Activated naive CD8-positive, alpha-beta T cell (primary cell): ENCODE measurements around the gene ROCK2.

Experiments used
- H3K27ac Mint-ChIP-seq: one replicate; pipeline ENCODE4 v1.8.0; 2021; ENCODE audit warnings: mixed read lengths
- H3K27me3 Mint-ChIP-seq: one replicate; pipeline ENCODE4 v1.8.0; 2021; ENCODE audit warnings: mixed read lengths
- H3K36me3 Mint-ChIP-seq: one replicate; pipeline ENCODE4 v1.8.0; 2021; ENCODE audit warnings: mixed read lengths
- H3K4me1 Mint-ChIP-seq: one replicate; pipeline ENCODE4 v1.8.0; 2021; ENCODE audit warnings: low read depth, mixed read lengths
- H3K4me3 Mint-ChIP-seq: one replicate; pipeline ENCODE4 v1.8.0; 2021; ENCODE audit warnings: mild to moderate bottlenecking, mixed read lengths
- H3K9me3 Mint-ChIP-seq: one replicate; pipeline ENCODE4 v1.8.0; 2021; ENCODE audit warnings: low read depth, mixed read lengths

ROCK2 gene

DNA sequence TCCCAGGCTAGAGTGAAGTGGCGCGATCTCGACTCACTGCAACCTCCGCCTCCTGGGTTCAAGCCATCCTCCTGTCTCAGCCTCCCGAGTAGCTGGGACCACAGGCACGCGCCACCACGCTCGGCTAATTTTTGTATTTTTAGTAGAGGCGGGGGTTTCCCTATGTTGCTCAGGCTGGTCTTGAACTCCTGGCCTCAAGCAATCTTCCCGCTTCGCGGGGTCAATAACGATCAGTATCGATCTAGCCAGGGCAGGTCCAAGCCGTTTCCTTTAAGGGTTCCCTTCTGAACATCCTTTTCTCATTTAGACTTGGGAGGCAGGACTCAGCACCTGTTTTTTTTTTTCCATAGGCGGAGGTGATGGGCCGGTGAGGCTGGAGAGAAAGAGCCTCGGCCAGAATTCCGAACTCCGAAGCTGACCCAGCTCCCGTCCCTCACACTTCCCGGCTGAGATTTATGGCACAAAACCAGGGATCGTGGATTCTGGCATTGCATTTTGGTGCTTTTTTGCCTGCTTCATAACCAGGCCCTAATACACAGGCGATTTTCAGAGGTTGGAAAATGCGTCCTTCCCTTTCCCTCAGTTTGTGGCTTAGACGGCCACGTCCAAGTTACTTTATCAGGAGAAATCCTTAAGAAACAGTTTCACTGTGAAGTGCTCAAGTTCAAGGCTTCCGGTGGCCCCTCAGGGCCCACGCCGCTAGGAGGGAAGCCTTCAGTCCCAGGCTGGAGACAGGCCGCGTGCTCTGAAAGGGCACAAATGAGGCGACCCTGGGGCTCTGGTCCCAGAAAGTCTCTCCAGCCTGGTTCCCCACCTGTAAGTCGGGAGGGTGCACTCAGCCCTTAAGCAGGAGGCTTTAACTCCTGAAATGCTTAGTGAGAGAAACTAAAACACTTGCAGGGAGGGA, 190.2 kb downstream of the ROCK2 start:
- H3K27me3 Mint-ChIP-seq: no peaks in the 10 kb centered on the region
- H3K4me3 Mint-ChIP-seq: peak overlapping the region; percentile 87
- no peaks in the 10 kb centered on the region for H3K9me3 Mint-ChIP-seq
- peak overlapping the region; percentile 87 for H3K27ac Mint-ChIP-seq
- H3K36me3 Mint-ChIP-seq: no peaks in the 10 kb centered on the region
- H3K4me1 Mint-ChIP-seq: peaks cover 11% of the 10 kb centered on the region

DNA sequence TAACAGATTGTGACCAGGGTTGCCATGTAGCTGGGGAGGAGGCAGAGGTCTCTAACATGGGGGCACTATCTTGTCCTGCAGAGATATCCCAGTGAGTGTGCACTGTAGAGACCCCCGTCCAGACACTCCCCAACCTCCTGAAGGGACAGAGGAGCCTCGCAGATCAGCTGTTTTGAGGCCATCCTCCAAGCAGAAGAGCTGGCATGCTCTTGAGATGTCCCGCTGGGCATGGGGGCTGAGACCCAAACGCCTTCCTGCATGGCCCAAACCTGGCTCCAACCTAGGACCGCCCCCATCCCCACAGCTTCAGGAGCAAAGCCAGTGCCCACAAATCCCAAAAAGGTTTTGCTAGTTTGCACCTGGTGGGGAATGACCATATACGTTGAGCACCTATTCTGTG, 191.8 kb downstream of the ROCK2 start:
- no peaks in the 10 kb centered on the region for H3K27me3 Mint-ChIP-seq
- no peaks in the 10 kb centered on the region for H3K9me3 Mint-ChIP-seq
- peaks cover 11% of the 10 kb centered on the region for H3K4me1 Mint-ChIP-seq
- no peak overlapping the region for H3K4me3 Mint-ChIP-seq
- no peak overlapping the region for H3K27ac Mint-ChIP-seq
- no peaks in the 10 kb centered on the region for H3K36me3 Mint-ChIP-seq

DNA sequence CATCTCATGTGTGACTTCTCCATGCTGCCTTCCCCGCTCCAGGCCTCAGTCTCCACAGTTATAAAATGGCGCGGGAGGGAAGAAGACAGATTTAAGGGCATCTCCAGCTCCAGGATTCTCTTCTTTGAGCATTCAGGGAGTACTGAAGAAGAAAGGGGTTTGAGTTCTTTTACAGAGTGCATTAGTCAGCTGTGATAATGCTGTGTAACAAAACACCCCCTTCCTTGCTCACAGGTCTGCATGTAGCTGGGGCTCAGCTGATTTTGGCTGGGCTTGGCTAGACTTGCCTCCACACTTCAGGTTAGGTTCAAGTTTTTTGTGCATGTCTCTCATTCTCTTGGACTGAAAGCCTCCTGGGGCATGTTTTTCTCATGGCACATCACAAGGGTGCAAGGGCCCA, 197.2 kb downstream of the ROCK2 start:
- Mint-ChIP-seq H3K9me3 (no peaks in the 10 kb centered on the region), H3K27ac (no peak overlapping the region), H3K36me3 (no peaks in the 10 kb centered on the region), H3K4me3 (no peak overlapping the region), H3K4me1 (no peaks in the 10 kb centered on the region), H3K27me3 (peaks cover 2% of the 10 kb centered on the region)

DNA sequence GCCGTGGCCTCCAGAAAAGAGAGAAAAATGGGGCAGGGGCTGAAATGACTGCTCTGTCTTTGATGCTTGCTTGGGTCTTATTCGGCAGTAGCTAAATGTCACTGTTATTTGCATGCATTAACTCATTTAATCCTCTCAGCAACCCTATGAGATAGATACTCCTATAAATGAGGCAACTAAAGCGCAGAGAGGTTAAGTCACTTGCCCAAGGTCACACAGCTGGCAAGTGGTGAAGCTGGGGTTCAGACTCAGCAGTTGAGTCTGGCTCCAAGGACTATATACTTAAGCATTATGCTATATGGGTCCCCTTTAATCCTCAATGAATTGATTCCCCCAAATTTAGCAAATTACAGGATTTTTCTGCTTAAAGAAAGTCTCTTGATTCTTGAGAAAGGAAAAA, 198.4 kb downstream of the ROCK2 start:
- Mint-ChIP-seq H3K36me3 (no peaks in the 10 kb centered on the region), H3K27ac (no peak overlapping the region), H3K4me1 (no peaks in the 10 kb centered on the region), H3K9me3 (no peaks in the 10 kb centered on the region), H3K27me3 (peaks cover 2% of the 10 kb centered on the region), H3K4me3 (no peak overlapping the region)

DNA sequence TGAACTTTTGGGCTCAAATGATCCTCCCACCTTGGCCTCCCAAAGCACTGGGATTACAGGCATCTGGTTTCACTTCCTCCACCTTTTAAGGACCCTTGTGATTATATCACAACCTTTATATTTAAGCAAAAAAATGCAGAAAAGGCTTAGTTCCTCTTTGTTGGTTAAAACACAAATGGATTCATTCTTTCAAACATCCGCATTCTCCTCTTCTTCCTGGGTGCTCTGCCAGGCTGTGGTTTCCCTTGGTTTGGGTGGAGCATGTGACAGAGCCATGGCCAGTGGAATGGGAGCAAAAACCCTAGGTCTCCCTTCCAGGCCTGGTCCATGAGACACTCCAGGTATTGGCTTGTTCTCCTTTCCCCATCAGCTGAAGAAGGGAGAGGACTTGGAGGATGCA, 199.1 kb downstream of the ROCK2 start:
- Mint-ChIP-seq H3K4me1 (no peaks in the 10 kb centered on the region), H3K27ac (no peak overlapping the region), H3K9me3 (no peaks in the 10 kb centered on the region)

DNA sequence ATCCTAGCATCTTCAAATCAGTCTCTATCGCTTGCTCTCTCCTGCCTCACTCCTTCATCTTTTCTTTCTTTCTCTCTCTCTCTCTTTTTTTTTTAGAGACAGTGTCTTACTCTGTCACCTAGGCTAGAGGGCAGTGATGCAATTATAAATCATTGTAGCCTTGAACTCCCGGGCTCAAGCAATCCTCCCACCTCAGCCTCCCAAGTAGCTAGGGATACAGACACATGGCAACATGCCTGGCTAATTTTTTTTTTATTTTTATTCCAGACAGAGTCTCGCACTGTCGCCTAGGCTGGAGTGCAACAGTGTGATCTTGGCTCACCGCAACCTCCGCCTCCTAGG, 199.7 kb downstream of the ROCK2 start:
- Mint-ChIP-seq H3K36me3 (peaks cover 2% of the 10 kb centered on the region), H3K27ac (no peak overlapping the region), H3K27me3 (peaks cover 4% of the 10 kb centered on the region), H3K4me3 (no peak overlapping the region), H3K4me1 (no peaks in the 10 kb centered on the region), H3K9me3 (no peaks in the 10 kb centered on the region)

More for the DNA sequence above, 199.1 kb downstream of the ROCK2 start:
- H3K27me3 Mint-ChIP-seq: peaks cover 3% of the 10 kb centered on the region
- no peak overlapping the region for H3K4me3 Mint-ChIP-seq
- H3K36me3 Mint-ChIP-seq: peaks cover 2% of the 10 kb centered on the region

DNA sequence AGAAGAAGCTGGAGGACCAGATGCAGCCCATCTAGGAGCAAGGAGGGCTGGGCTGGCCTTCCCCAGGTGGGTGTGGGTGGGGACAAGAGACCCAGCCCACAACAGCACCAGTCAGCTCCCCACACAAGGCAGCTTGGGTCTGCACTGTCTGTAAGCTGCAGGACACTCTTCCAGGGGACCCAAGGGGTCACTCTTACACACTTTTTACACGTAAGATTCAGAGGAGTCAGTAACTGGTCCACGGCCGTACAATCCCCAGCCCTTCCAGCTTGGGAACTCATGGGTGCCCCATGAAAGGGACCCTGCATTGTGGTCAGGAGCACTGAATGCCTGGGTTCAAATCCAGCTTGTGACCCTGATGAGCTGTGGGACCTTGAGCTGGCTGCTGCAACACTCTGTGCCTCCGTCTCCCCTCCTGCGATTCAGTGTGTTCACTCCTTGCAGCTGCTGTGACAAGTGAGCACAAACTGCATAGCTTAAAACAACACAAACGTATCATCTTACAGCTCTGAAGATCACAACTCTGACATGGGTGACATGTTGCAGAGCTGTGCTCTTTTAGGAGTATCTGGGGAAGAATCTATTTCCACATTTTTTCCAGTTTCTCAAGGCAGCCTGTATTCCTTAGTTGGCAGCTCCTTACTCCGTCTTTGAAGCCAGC, 200.2 kb downstream of the ROCK2 start:
- H3K27ac Mint-ChIP-seq: no peak overlapping the region
- H3K27me3 Mint-ChIP-seq: peaks cover 4% of the 10 kb centered on the region
- H3K4me3 Mint-ChIP-seq: no peak overlapping the region
- no peaks in the 10 kb centered on the region for H3K4me1 Mint-ChIP-seq
- H3K36me3 Mint-ChIP-seq: peaks cover 2% of the 10 kb centered on the region
- H3K9me3 Mint-ChIP-seq: no peaks in the 10 kb centered on the region

DNA sequence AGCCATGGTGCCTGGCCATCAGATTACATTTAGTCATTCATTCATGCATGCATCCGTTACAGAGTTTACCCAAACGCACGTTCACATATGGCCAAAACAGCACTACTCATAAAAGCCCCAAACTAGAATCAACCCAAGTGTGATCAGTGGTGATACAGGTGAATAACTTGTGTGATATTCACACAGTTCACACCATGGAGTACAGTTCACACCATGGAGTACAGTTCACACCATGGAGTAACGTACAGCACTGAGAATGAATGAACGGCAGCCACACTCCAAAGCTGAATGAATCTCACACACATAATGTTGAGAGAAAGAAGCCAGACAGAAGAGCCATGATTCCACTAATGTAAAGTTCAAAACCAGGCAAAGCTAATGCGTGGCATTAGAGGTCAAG, 201.4 kb downstream of the ROCK2 start:
- Mint-ChIP-seq H3K36me3 (peaks cover 2% of the 10 kb centered on the region), H3K9me3 (no peaks in the 10 kb centered on the region), H3K4me1 (no peaks in the 10 kb centered on the region), H3K4me3 (no peak overlapping the region), H3K27me3 (peaks cover 4% of the 10 kb centered on the region), H3K27ac (no peak overlapping the region)

DNA sequence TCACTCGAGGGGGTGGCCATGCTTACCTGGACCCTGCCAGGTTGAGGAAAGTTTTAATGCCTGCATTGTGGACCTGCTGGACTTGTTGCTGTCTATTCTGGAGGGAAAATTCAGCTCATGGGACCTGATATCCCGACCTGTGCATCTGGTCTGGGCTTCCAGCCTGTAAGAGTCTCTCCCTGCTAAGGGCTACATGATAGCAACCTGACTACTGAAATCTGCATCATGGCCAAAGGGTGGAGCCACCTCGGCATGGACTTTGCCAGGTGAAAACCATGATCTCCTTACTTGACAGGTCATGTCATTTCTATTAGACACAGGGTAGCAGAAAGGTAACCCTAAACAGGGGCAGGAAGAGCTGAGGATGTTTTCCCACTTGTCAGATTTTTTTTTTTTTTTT, 202.1 kb downstream of the ROCK2 start:
- no peak overlapping the region for H3K4me3 Mint-ChIP-seq
- no peaks in the 10 kb centered on the region for H3K9me3 Mint-ChIP-seq
- H3K27me3 Mint-ChIP-seq: peaks cover 4% of the 10 kb centered on the region
- peaks cover 2% of the 10 kb centered on the region for H3K36me3 Mint-ChIP-seq
- H3K27ac Mint-ChIP-seq: no peak overlapping the region
- no peaks in the 10 kb centered on the region for H3K4me1 Mint-ChIP-seq

DNA sequence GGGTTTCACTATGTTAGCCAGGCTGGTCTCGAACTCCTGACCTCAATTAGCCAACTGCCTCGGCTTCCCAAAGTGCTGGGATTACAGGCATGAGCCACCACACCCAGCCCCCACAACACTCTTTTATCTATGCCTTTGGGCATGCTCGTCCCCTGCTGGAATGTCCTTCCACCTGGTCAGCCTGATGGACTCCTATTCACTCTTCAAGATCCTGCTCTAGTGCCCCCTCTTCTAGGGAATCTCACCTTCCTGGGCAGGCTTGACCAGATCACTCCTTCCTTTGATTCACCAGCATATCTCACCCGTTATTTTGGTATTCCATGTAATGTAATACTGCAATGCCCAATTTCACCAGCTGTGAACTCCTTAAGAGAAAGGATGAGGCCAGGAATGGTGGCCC, 203.1 kb downstream of the ROCK2 start:
- H3K36me3 Mint-ChIP-seq: peaks cover 2% of the 10 kb centered on the region
- H3K27me3 Mint-ChIP-seq: peaks cover 9% of the 10 kb centered on the region
- no peak overlapping the region for H3K4me3 Mint-ChIP-seq
- no peak overlapping the region for H3K27ac Mint-ChIP-seq
- no peaks in the 10 kb centered on the region for H3K4me1 Mint-ChIP-seq
- no peaks in the 10 kb centered on the region for H3K9me3 Mint-ChIP-seq

DNA sequence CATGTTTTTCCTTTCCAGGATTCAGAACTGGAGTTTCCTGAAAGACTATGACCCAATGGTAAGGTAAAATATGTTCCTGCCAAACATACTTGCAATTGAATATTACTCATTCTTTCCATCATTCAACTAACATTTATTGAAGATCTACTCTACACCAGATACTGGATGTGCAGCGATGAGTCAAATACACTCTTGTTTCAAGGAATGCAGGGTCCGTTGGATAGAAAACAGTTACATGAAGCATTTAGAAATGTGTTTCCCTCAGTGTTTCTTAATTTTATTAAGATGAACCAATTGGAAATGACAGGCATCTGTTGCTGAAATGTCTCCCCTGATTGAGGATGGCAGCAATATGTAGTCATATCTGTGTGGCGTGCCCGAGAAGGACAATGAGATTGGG, 203.9 kb downstream of the ROCK2 start:
- peaks cover 2% of the 10 kb centered on the region for H3K36me3 Mint-ChIP-seq
- H3K4me3 Mint-ChIP-seq: no peak overlapping the region
- no peaks in the 10 kb centered on the region for H3K9me3 Mint-ChIP-seq
- H3K27me3 Mint-ChIP-seq: peaks cover 11% of the 10 kb centered on the region
- no peaks in the 10 kb centered on the region for H3K4me1 Mint-ChIP-seq
- H3K27ac Mint-ChIP-seq: no peak overlapping the region

DNA sequence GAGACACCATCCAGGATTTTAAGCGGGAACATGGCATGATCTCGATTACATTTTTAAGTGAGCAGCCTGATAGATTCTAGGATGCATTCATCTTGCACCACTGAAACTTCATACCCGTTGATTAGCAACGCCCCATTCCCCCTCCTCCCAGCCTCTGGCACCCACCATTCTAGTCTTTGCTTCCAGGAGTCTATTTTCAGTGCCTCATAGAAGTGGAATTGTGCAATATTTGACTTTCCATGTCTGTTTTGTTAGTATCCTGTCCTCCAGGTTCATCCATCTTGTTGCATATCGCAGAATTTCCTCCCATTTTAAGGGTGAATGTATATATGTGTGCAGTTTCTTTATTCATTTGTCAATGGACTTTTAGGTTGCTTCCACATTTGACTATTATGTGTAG, 210.1 kb downstream of the ROCK2 start:
- Mint-ChIP-seq H3K36me3 (no peaks in the 10 kb centered on the region), H3K27me3 (peaks cover 7% of the 10 kb centered on the region), H3K4me3 (peak overlapping the region; percentile 56), H3K9me3 (no peaks in the 10 kb centered on the region), H3K4me1 (peaks cover 23% of the 10 kb centered on the region), H3K27ac (no peak overlapping the region)

DNA sequence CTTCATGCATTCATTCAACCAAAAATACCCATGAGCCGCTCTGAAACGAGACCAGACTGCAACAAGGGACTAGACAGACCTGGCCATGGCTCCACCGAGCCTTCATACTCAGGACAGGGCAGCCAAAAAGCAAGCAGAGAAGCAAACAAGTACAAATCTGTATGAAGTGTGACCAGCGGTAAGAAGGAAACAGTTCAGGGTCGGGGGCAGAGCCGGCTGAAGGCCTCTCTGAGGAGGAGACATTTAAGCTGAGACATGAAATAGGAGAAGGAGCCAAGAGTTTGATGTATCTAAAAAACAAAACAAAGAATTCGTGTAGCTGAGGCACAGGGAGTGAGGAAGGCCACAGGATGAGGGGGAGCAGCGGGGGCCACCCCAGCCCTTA, 210.5 kb downstream of the ROCK2 start:
- Mint-ChIP-seq H3K27me3 (peaks cover 7% of the 10 kb centered on the region), H3K9me3 (no peaks in the 10 kb centered on the region), H3K4me1 (peaks cover 23% of the 10 kb centered on the region), H3K36me3 (no peaks in the 10 kb centered on the region), H3K27ac (no peak overlapping the region), H3K4me3 (no peak overlapping the region)

DNA sequence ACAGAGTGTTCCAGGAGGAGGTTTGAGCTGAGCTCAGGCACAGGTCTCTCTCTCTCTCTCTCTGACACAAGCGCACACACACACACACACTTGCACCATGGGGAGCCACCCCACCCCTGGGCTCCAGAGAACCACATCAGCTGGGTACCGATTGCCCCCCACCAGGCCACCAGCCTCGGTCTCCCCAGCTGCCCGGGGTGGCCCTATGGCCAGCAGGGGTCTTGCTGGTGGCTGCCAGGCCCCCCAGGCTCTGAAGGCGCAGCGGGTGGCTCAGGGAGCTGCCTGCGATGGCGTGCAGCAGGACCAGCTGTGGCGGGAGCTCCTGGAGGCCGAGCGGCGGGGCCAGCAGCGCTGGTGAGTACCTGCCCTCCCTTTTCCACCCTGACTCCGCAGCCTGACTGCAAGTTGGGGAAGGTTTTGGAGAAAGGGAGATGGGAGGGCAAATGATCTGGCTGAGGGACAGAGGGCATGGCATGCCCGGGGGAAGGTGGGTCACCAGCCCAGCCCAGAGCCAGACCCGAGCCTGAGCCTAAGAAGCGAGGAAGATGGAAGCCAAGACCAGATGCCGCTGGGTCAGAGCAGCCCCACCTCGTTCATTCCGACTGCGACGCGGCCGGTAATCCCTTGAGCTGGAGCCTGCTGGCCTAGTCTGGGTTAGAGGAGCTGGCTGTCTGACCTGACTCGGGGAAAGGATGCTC, 211.0 kb downstream of the ROCK2 start:
- Mint-ChIP-seq H3K36me3 (no peaks in the 10 kb centered on the region), H3K27ac (peak overlapping the region; percentile 50), H3K9me3 (no peaks in the 10 kb centered on the region), H3K4me3 (peak overlapping the region; percentile 88), H3K4me1 (peaks cover 24% of the 10 kb centered on the region), H3K27me3 (peaks cover 7% of the 10 kb centered on the region)

DNA sequence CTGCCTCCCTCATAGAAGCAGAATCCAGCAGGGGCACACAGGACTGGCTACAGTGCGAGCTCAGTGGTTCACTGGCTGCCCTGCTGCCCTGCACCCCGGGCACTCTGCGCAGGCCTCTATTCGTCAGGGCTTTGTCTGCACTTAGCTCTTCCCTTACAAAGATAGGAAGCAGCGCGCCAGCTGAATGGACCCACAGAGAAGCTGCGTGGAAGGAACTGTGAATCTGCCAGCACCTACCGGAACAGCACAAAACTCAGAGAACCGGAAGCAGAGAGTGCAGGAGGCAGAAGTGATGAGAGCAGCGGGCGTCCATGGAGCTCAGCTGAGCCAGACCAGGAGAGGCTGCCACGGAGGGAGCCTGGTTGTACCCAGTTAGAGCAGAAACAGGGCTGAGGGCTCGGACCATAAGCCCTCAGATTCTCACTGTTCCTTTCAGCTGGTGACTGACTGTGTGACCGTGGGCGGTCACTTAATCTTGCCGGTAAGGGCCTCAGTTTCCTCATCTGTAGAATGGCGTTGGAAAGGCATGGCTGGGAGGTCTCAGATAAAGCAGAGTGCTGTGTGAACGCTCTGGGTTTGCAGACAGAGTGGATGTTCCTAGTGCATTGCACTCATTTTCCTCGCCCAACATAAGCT, 212.3 kb downstream of the ROCK2 start:
- H3K9me3 Mint-ChIP-seq: no peaks in the 10 kb centered on the region
- peak overlapping the region; percentile 88 for H3K4me3 Mint-ChIP-seq
- no peaks in the 10 kb centered on the region for H3K36me3 Mint-ChIP-seq
- H3K27ac Mint-ChIP-seq: peak overlapping the region; percentile 66
- H3K27me3 Mint-ChIP-seq: peaks cover 7% of the 10 kb centered on the region
- peaks cover 24% of the 10 kb centered on the region for H3K4me1 Mint-ChIP-seq
